ENCODE data around the gene RGS7. TPM values are rescaled to one million over a fixed set of nuclear protein-coding genes. Genes with fewer than 3 reads are reported as not detected.
"Not testable (repeated sequence)": the region's sequence is repeated elsewhere in the genome, so short reads cannot be mapped to it uniquely, and the experiment has no call there.

The RGS7 gene
- total and polyA plus RNA-seq, 5 donors, result 0.02 TPM; not detected in 4

DNA sequence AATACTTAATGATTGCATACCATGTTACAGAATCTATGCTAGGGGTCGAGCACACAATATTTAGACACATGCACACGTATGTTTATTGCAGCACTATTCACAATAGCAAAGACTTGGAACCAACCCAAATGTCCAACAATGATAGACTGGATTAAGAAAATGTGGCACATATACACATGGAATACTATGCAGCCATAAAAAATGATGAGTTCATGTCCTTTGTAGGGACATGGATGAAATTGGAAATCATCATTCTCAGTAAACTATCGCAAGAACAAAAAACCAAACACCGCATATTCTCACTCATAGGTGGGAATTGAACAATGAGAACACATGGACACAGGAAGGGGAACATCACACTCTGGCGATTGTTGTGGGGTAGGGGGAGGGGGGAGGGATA lies 191.7 kb downstream of the RGS7 start:
- H3K4me1 ChIP-seq (ENCODE audit: control insufficient read depth, insufficient read depth, low read length), result not testable (repeated sequence)

DNA sequence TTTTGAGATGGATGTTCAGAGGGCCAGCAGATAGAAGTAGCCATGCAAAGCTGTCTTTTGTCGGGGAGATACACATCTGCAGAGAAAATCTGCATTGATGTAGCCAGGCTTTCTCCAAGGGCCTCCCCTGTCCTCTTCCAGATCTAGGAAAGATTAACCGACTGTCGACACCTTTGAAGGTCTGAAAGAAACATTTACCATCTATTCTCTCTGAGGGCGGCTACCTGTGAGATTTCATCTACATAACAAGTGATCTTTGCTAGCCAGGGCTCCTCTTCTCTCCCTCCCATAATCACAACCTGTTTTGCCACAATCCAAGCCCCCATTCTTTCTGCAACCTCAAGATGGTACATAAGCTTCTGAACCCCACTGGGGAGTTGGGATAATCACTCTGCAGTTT lies 193.6 kb downstream of the RGS7 start:
- no peaks in the 10 kb centered on the region for H3K9me3 ChIP-seq (ENCODE audit: control insufficient read depth, low read length)
- intact Hi-C loops (cut with DNase I), result no loop called here
- no peaks in the 10 kb centered on the region for H3K4me1 ChIP-seq (ENCODE audit: control insufficient read depth, insufficient read depth, low read length)
- ATAC-seq, result no peak
- DNase-seq, result no peak
- 36% methylated on average over 4 of the region's 4 CpGs for WGBS
- no peak overlapping the region for H3K27ac ChIP-seq (ENCODE audit: low read length)
- H3K4me3 ChIP-seq (ENCODE audit: low read length), result no peak overlapping the region
- H3K27me3 ChIP-seq (ENCODE audit: control insufficient read depth, insufficient read depth), result no peaks in the 10 kb centered on the region

More for the DNA sequence above, 191.7 kb downstream of the RGS7 start:
- ATAC-seq; H3K9me3 ChIP-seq (ENCODE audit: control insufficient read depth, low read length); DNase-seq; H3K4me3 ChIP-seq (ENCODE audit: low read length); H3K27me3 ChIP-seq (ENCODE audit: control insufficient read depth, insufficient read depth); H3K27ac ChIP-seq (ENCODE audit: low read length); intact Hi-C loops (cut with DNase I): not testable (repeated sequence)
- WGBS, result 86% methylated on average over 3 of the region's 5 CpGs

DNA sequence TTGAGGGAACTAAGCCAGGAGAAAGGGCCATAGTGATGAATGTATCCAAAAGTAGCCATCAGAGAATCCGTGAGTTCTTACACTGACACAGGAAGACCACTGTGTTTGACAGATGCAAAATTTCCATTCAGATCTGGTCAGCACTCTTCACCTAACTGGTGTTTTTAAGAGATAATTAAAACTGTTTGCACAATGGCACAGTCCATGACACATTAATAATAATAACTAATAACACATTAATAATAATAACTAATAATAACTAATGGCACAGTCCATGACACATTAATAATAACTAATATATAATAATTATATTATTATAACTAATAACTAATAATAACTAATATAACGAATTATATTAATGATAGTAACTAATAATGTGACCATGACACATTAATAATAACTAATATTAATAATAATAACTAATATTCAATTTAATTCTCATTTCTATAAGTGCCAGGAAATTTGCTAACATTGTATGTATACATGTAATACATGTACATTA lies 195.8 kb downstream of the RGS7 start:
- Histone ChIP-seq H3K27me3 (ENCODE audit: control insufficient read depth, insufficient read depth) (no peaks in the 10 kb centered on the region), H3K27ac (ENCODE audit: low read length) (no peak overlapping the region), H3K9me3 (ENCODE audit: control insufficient read depth, low read length) (no peaks in the 10 kb centered on the region), H3K4me1 (ENCODE audit: control insufficient read depth, insufficient read depth, low read length) (no peaks in the 10 kb centered on the region), H3K4me3 (ENCODE audit: low read length) (no peak overlapping the region)
- DNase-seq, result no peak
- 63% methylated on average over 2 of the region's 2 CpGs for WGBS
- intact Hi-C loops (cut with DNase I), result no loop called here
- ATAC-seq, result no peak

DNA sequence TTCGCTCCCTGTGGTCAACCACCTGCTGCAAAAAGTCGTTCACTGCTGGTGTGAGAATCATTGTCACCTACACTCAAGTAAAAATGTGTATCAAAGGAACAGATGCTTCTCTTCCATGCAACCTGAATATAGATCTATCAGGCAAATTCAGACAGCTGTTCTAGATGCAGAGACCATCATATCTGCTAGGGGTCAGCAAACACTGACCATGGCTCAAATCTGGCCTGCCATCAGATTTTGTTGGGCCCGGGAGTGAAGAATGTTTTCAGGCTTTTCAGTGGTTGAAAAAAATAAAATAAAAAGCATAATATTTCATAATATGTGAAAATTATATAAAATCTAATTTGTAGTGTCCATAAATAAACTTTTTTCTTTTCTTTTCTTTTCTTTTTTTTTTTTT lies 199.6 kb downstream of the RGS7 start:
- H3K27me3 ChIP-seq (ENCODE audit: control insufficient read depth, insufficient read depth), result no peaks in the 10 kb centered on the region
- intact Hi-C loops (cut with DNase I), result no loop called here
- no peak overlapping the region for H3K4me3 ChIP-seq (ENCODE audit: low read length)
- no peak overlapping the region for H3K27ac ChIP-seq (ENCODE audit: low read length)
- ATAC-seq, result no peak
- H3K4me1 ChIP-seq (ENCODE audit: control insufficient read depth, insufficient read depth, low read length), result no peaks in the 10 kb centered on the region
- WGBS, result 71% methylated on average over 3 of the region's 3 CpGs
- no peak for DNase-seq
- H3K9me3 ChIP-seq (ENCODE audit: control insufficient read depth, low read length), result no peaks in the 10 kb centered on the region

DNA sequence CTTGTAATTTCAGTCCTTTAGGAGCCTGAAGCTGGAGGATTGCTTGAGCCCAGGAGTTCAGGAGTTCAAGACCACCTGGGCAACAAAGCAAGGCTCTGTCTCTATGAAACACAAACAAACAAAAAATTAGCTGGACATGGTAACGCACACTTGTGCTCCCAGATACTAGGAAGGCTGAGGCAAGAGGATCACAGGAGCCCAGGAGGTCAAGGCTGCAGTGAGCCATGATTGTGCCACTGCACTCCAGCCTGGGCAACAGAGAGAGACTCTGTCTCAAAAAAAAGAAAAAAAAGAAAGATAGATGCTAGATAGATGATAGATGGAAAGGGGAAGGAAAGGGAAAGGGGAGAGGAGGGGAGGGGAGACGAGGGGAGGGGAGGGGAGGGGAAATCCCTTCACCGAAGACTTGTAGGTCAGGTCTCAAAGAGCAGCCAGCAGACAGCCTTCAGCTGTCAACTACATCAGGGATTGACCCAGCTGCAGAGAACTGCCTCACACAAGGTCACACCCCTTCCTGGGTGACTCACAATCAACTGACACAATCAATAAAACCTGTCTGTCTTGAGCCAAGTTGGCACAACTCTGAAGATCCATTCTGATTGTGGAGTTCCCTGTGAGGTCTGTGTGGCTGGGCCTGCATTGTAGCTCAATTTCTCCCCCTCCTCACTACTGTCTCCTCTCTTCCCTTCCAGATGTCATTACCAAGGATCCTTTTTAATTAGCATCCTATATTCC lies 200.6 kb downstream of the RGS7 start:
- Histone ChIP-seq H3K4me3 (ENCODE audit: low read length) (no peak overlapping the region), H3K27ac (ENCODE audit: low read length) (no peak overlapping the region), H3K9me3 (ENCODE audit: control insufficient read depth, low read length) (no peaks in the 10 kb centered on the region), H3K4me1 (ENCODE audit: control insufficient read depth, insufficient read depth, low read length) (no peaks in the 10 kb centered on the region), H3K27me3 (ENCODE audit: control insufficient read depth, insufficient read depth) (no peaks in the 10 kb centered on the region)
- intact Hi-C loops (cut with DNase I), result no loop called here
- WGBS, result 25% methylated on average over 3 of the region's 3 CpGs
- ATAC-seq (no peak), DNase-seq (no peak)

DNA sequence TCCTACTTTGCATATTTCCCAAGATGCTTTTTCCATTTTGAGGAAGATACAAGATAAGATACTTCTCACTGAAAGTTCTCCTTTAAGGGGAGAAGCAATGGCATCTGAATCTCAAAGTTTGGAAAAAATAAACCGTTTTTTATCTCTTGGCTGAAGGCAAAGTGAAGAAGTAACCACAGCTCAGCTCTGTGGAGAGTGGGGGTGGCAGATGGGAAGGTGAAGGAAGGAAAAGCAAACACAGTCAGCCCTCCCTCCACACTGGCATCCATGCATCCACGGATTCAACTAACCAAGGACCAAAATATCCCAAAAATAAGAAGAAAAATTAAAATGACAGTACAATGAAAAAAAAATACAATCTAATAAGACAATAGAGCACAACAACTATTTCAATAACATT lies 211.1 kb downstream of the RGS7 start:
- H3K9me3 ChIP-seq (ENCODE audit: control insufficient read depth, low read length), result no peaks in the 10 kb centered on the region
- H3K27ac ChIP-seq (ENCODE audit: low read length), result no peak overlapping the region
- H3K4me3 ChIP-seq (ENCODE audit: low read length), result no peak overlapping the region
- no peaks in the 10 kb centered on the region for H3K4me1 ChIP-seq (ENCODE audit: control insufficient read depth, insufficient read depth, low read length)
- ATAC-seq (no peak), DNase-seq (no peak)
- WGBS, result 49% methylated on average over 2 of the region's 2 CpGs
- intact Hi-C loops (cut with DNase I), result no loop called here
- no peaks in the 10 kb centered on the region for H3K27me3 ChIP-seq (ENCODE audit: control insufficient read depth, insufficient read depth)

DNA sequence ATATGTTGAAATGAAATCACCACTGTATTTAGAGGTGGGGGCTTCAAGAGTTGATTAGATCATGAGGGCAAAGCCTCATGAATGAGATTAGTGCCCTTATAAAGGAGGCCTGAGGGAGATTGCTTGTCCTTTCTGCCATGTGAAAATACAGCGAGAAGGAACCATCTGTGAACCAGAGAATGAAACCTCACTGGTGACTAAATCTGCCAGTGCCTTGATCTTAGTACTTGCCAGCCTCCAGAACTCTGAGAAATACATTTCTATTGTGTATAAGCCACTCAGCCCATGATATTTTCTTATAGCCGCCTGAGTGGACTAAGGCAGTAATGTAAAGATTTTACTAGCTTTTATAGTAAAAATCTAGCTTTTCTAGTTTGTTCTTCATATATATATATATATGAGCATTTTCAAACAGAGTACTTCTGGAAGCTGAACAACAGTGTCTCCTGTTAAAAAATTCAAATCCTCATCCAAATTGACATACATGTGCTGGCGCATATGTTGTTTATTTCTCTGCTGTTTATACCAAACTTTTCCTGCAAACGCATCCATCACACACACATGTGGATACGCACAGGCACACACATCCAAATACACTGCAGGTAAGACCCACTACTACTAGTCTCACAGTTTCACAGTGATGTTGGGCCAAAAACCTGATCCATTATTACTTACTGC lies 213.1 kb downstream of the RGS7 start:
- ATAC-seq (no peak), DNase-seq (no peak)
- WGBS, result 93% methylated on average over 5 of the region's 5 CpGs
- intact Hi-C loops (cut with DNase I), result no loop called here
- H3K27ac ChIP-seq (ENCODE audit: low read length), result no peak overlapping the region
- H3K4me1 ChIP-seq (ENCODE audit: control insufficient read depth, insufficient read depth, low read length), result no peaks in the 10 kb centered on the region
- H3K4me3 ChIP-seq (ENCODE audit: low read length), result no peak overlapping the region
- no peaks in the 10 kb centered on the region for H3K9me3 ChIP-seq (ENCODE audit: control insufficient read depth, low read length)
- no peaks in the 10 kb centered on the region for H3K27me3 ChIP-seq (ENCODE audit: control insufficient read depth, insufficient read depth)

DNA sequence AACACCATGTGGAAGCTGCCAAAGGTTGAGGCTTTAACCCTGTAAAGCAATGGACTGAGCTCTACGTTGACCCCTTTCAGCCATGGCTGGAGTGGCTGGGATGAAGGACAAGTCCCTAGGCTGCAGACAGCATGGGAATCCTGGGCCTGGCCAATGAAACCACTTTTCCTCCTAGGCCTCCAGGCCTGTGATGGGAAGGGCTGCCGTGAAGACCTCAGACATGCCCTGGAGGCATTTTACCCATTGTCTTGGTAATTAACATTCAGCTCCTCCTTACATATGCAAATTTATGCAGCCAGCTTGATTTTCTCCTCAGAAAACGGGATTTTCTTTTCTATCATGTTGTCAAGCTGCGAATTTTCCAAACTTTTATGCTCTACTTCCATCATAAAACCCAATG lies 214.5 kb downstream of the RGS7 start:
- ATAC-seq (no peak), DNase-seq (no peak)
- Histone ChIP-seq H3K4me3 (ENCODE audit: low read length) (no peak overlapping the region), H3K4me1 (ENCODE audit: control insufficient read depth, insufficient read depth, low read length) (no peaks in the 10 kb centered on the region), H3K9me3 (ENCODE audit: control insufficient read depth, low read length) (no peaks in the 10 kb centered on the region), H3K27ac (ENCODE audit: low read length) (no peak overlapping the region), H3K27me3 (ENCODE audit: control insufficient read depth, insufficient read depth) (no peaks in the 10 kb centered on the region)
- 73% methylated on average over 4 of the region's 4 CpGs for whole genome bisulfite sequencing
- intact Hi-C loops (cut with DNase I), result no loop called here

DNA sequence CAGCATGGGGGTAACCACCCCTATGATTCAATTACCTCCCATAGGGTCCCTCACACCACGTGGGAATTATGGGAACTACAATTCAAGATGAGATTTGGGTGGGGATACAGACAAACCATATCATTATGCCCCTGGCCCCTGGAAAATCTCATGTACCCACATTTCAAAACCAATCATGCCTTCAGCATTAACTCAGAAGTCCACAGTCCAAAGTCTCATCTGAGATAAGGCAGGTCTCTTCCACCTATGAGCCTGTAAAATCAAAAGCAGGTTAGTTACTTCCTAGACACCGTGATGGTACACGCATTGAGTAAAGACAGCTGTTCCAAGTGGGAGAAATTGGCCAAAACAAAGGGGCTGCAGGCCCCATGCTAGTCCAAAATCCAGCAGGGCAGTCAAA lies 215.4 kb downstream of the RGS7 start:
- 76% methylated on average over 3 of the region's 3 CpGs for WGBS
- H3K4me3 ChIP-seq (ENCODE audit: low read length); ATAC-seq; H3K27ac ChIP-seq (ENCODE audit: low read length); H3K9me3 ChIP-seq (ENCODE audit: control insufficient read depth, low read length); H3K4me1 ChIP-seq (ENCODE audit: control insufficient read depth, insufficient read depth, low read length); intact Hi-C loops (cut with DNase I); H3K27me3 ChIP-seq (ENCODE audit: control insufficient read depth, insufficient read depth); DNase-seq: not testable (repeated sequence)

DNA sequence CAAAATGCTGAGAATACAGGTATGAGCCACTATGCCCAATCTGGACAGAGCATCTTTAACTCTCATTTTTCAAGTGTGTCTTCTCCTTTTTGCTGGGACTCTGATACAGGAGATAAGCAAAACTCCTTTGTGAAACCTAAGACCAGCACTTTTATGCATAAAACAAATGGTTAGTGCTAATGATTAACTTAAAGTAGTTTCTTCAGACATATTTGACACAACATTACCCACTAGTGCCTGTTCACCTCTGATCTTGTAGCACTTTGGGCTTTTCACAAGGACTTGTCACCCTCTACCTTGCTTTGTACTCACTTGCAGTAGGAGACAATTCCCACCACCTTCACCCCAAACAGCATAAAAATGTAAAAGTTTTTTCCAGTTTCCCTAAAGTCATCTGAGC lies 216.3 kb downstream of the RGS7 start:
- no peak for DNase-seq
- Histone ChIP-seq H3K9me3 (ENCODE audit: control insufficient read depth, low read length) (no peaks in the 10 kb centered on the region), H3K27me3 (ENCODE audit: control insufficient read depth, insufficient read depth) (no peaks in the 10 kb centered on the region), H3K4me3 (ENCODE audit: low read length) (no peak overlapping the region), H3K27ac (ENCODE audit: low read length) (no peak overlapping the region), H3K4me1 (ENCODE audit: control insufficient read depth, insufficient read depth, low read length) (no peaks in the 10 kb centered on the region)
- intact Hi-C loops (cut with DNase I), result no loop called here
- no peak for ATAC-seq

DNA sequence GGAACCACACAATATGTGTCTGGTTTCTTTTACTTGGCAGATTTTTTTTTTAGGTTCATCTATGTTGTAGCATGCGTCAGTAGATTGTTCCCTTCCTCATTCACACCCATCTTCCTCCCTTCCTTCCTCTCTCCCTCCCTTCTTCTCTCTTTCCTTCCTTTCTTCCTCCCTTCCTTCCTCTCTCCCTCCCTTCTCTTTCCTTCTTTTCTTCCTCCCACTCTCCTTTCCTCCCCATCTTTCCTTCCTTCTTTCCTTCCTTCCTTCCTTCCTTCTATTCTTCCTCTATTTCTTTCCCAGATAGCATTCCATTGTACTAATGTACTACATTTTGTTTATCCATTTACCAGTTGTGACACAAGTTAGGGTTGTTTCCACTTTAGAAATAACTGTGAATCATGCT lies 218.0 kb downstream of the RGS7 start:
- Histone ChIP-seq H3K4me1 (ENCODE audit: control insufficient read depth, insufficient read depth, low read length) (no peaks in the 10 kb centered on the region), H3K9me3 (ENCODE audit: control insufficient read depth, low read length) (no peaks in the 10 kb centered on the region), H3K27ac (ENCODE audit: low read length) (no peak overlapping the region), H3K4me3 (ENCODE audit: low read length) (no peak overlapping the region), H3K27me3 (ENCODE audit: control insufficient read depth, insufficient read depth) (no peaks in the 10 kb centered on the region)
- 58% methylated on average over 1 of the region's 1 CpG for WGBS
- ATAC-seq, result no peak
- intact Hi-C loops (cut with DNase I), result no loop called here
- no peak for DNase-seq
